HEK293 (cell line): Measurements from ENCODE around the gene ASPHD1.

Experiments used
- BCL11B ChIP-seq: fragments of 450-650 bp; formaldehyde crosslinking; IDR thresholded peaks from 2 replicates; pipeline ENCODE4 v1.5.1; 2016; ENCODE audit warnings: low read depth, missing biosample characterization, missing genetic modification characterization
- CTCF ChIP-seq: fragments of 450-650 bp; formaldehyde crosslinking; IDR thresholded peaks from 2 replicates; pipeline ENCODE4 v1.5.1; 2016; ENCODE audit warnings: missing biosample characterization, missing genetic modification characterization
- GLI4 ChIP-seq: fragments of 450-650 bp; formaldehyde crosslinking; IDR thresholded peaks from 2 replicates; pipeline ENCODE4 v1.5.1; 2016; ENCODE audit warnings: missing biosample characterization, missing genetic modification characterization
- HIC1 ChIP-seq: fragments of 450-650 bp; formaldehyde crosslinking; IDR thresholded peaks from 2 replicates; pipeline ENCODE4 v1.5.1; 2016; ENCODE audit warnings: missing biosample characterization, missing genetic modification characterization
- KLF1 ChIP-seq: fragments of 450-650 bp; formaldehyde crosslinking; IDR thresholded peaks from 2 replicates; pipeline ENCODE4 v1.5.1; 2016; ENCODE audit warnings: missing biosample characterization, missing genetic modification characterization
- KLF16 ChIP-seq: fragments of 450-650 bp; formaldehyde crosslinking; IDR thresholded peaks from 2 replicates; pipeline ENCODE4 v1.5.1; 2017; ENCODE audit warnings: missing biosample characterization, missing genetic modification characterization
- KLF17 ChIP-seq: fragments of 450-650 bp; formaldehyde crosslinking; IDR thresholded peaks from 2 replicates; pipeline ENCODE4 v1.5.1; 2016; ENCODE audit warnings: missing biosample characterization, missing genetic modification characterization
- KLF7 ChIP-seq: fragments of 450-650 bp; formaldehyde crosslinking; IDR thresholded peaks from 2 replicates; pipeline ENCODE4 v1.5.1; 2016; ENCODE audit warnings: missing biosample characterization, missing genetic modification characterization, borderline replicate concordance
- PBX3 ChIP-seq: sonication (generic); formaldehyde crosslinking; IDR thresholded peaks from 2 replicates; pipeline ENCODE4 v1.8.1; 2022; ENCODE audit warnings: mild to moderate bottlenecking, moderate library complexity, missing genetic modification reagents
- SP3 ChIP-seq: fragments of 450-650 bp; formaldehyde crosslinking; IDR thresholded peaks from 2 replicates; pipeline ENCODE4 v1.5.1; 2016; ENCODE audit warnings: missing biosample characterization, missing genetic modification characterization
- SP7 ChIP-seq: fragments of 450-650 bp; formaldehyde crosslinking; IDR thresholded peaks from 2 replicates; pipeline ENCODE4 v1.5.1; 2016; ENCODE audit warnings: missing biosample characterization, missing genetic modification characterization
- ZBTB48 ChIP-seq: fragments of 450-650 bp; formaldehyde crosslinking; IDR thresholded peaks from 2 replicates; pipeline ENCODE4 v1.5.1; 2016; ENCODE audit warnings: missing biosample characterization, missing genetic modification characterization
- ZBTB8A ChIP-seq: fragments of 450-650 bp; formaldehyde crosslinking; IDR thresholded peaks from 2 replicates; pipeline ENCODE4 v1.5.1; 2016; ENCODE audit warnings: missing biosample characterization, missing genetic modification characterization
- ZEB2 ChIP-seq: fragments of 450-650 bp; formaldehyde crosslinking; IDR thresholded peaks from 2 replicates; pipeline ENCODE4 v1.5.1; 2016; ENCODE audit warnings: missing biosample characterization, missing genetic modification characterization
- ZFHX2 ChIP-seq: fragments of 450-650 bp; formaldehyde crosslinking; conservative IDR thresholded peaks from 2 replicates; pipeline ENCODE4 v1.5.1; 2016; ENCODE audit warnings: missing biosample characterization, missing genetic modification characterization
- ZIC2 ChIP-seq: fragments of 450-650 bp; formaldehyde crosslinking; IDR thresholded peaks from 2 replicates; pipeline ENCODE4 v1.5.1; 2016; ENCODE audit warnings: missing biosample characterization, missing genetic modification characterization
- ZNF146 ChIP-seq: fragments of 450-650 bp; formaldehyde crosslinking; IDR thresholded peaks from 2 replicates; pipeline ENCODE4 v1.5.1; 2016; ENCODE audit warnings: missing biosample characterization, missing genetic modification characterization
- ZNF148 ChIP-seq: fragments of 450-650 bp; formaldehyde crosslinking; IDR thresholded peaks from 2 replicates; pipeline ENCODE4 v1.5.0; 2017; ENCODE audit warnings: missing biosample characterization, missing genetic modification characterization, borderline replicate concordance
- ZNF157 ChIP-seq: fragments of 450-650 bp; formaldehyde crosslinking; IDR thresholded peaks from 2 replicates; pipeline ENCODE4 v1.5.1; 2016; ENCODE audit warnings: missing biosample characterization, missing genetic modification characterization
- ZNF221 ChIP-seq: fragments of 450-650 bp; formaldehyde crosslinking; IDR thresholded peaks from 2 replicates; pipeline ENCODE4 v1.5.1; 2017; ENCODE audit warnings: missing biosample characterization, missing genetic modification characterization, borderline replicate concordance
- ZNF302 ChIP-seq: fragments of 450-650 bp; formaldehyde crosslinking; IDR thresholded peaks from 2 replicates; pipeline ENCODE4 v1.5.1; 2016; ENCODE audit warnings: missing biosample characterization, missing genetic modification characterization, low read depth
- ZNF398 ChIP-seq: fragments of 450-650 bp; formaldehyde crosslinking; IDR thresholded peaks from 2 replicates; pipeline ENCODE4 v1.5.1; 2017; ENCODE audit warnings: missing biosample characterization, missing genetic modification characterization
- ZNF433 ChIP-seq: fragments of 450-650 bp; formaldehyde crosslinking; IDR thresholded peaks from 2 replicates; pipeline ENCODE4 v1.5.1; 2016; ENCODE audit warnings: missing biosample characterization, missing genetic modification characterization, low read depth
- ZNF473 ChIP-seq: fragments of 450-650 bp; formaldehyde crosslinking; IDR thresholded peaks from 2 replicates; pipeline ENCODE4 v1.5.1; 2017; ENCODE audit warnings: missing biosample characterization, missing genetic modification characterization
- ZNF521 ChIP-seq: fragments of 450-650 bp; formaldehyde crosslinking; IDR thresholded peaks from 2 replicates; pipeline ENCODE4 v1.5.1; 2017; ENCODE audit warnings: missing biosample characterization, mild to moderate bottlenecking, missing genetic modification characterization
- ZNF785 ChIP-seq: fragments of 450-650 bp; formaldehyde crosslinking; IDR thresholded peaks from 2 replicates; pipeline ENCODE4 v1.5.1; 2016; ENCODE audit warnings: missing biosample characterization, missing genetic modification characterization

The ASPHD1 gene

GRCh38 chr16:29900102-29900887 is at the start of gene ASPHD1 (continued):
- TF ChIP-seq ZNF148 (peak; percentile 69), PBX3 (CRISPR knock-in tag) (no peak; the same call in 1 of the 2 replicates), ZBTB48 (tag by site-specific recombination) (0 out of 2 replicates have a peak, but pooled peaks have one; percentile 37), KLF7 (tag by site-specific recombination) (no peak; the same call in 1 of the 2 replicates), ZFHX2 (tag by site-specific recombination) (peak; percentile 97), SP7 (peak; percentile 85), ZNF398 (tag by site-specific recombination) (peak; percentile 100), KLF17 (tag by site-specific recombination) (peak; percentile 93), ZBTB8A (tag by site-specific recombination) (peak; percentile 86), CTCF (tag by site-specific recombination) (no peak), KLF1 (tag by site-specific recombination) (peak; percentile 18; the same call in 1 of the 2 replicates), ZNF785 (tag by site-specific recombination) (peak; percentile 77; the same call in 1 of the 2 replicates), ZNF473 (peak; percentile 44; the same call in 1 of the 2 replicates), ZNF146 (peak; percentile 18), ZNF221 (tag by site-specific recombination) (no peak), SP3 (peak; percentile 71), ZNF302 (tag by site-specific recombination) (no peak), KLF16 (tag by site-specific recombination) (peak; percentile 82), BCL11B (no peak), ZEB2 (tag by site-specific recombination) (peak; percentile 57; the same call in 1 of the 2 replicates), ZNF521 (tag by site-specific recombination) (no peak), ZIC2 (peak; percentile 85), GLI4 (tag by site-specific recombination) (peak; percentile 72; the same call in 1 of the 2 replicates), ZNF433 (tag by site-specific recombination) (no peak), HIC1 (peak; percentile 79; the same call in 1 of the 2 replicates), ZNF157 (tag by site-specific recombination) (no peak)
